NB4 (cell line): Measurements from ENCODE around the gene UBE2U.

ENCODE experiments used
- MYC ChIP-seq: IDR thresholded peaks from 2 replicates; pipeline ENCODE4 v1.6.1; 2011; ENCODE audit warnings: low read depth, low read length
- POLR2A ChIP-seq: IDR thresholded peaks from 2 replicates; pipeline ENCODE4 v1.6.1; 2011; ENCODE audit warnings: mild to moderate bottlenecking; ENCODE audit not compliant: insufficient read length; ENCODE audit errors: extremely low read depth
- TF ChIP-seq, protein P1 (sequence below): IDR thresholded peaks from one replicate; pipeline ENCODE4 v1.5.1; 2012; ENCODE audit warnings: low read depth, low read length

DNA sequence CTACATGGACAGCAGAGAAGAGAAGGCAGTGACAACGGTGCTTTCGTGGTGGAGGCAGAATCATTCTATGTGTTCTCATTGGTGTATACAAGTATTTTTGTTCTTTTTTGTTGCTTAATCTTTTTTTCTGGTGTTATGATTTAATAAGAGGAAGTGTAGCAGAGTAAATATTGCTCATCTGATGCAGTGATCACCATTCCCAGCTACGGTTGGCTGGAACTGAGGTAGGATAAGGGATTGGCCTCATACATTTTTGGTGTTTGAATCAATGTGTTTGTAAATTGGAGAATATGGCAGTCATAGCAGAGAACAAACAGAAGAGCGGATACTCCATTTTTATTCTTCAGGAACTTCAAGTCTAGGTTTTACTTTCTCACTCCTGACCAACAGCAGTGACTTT, 76.6 kb downstream of the UBE2U start:
- TF ChIP-seq POLR2A (no peak), MYC (no peak)
- TF ChIP-seq, protein P1, sequence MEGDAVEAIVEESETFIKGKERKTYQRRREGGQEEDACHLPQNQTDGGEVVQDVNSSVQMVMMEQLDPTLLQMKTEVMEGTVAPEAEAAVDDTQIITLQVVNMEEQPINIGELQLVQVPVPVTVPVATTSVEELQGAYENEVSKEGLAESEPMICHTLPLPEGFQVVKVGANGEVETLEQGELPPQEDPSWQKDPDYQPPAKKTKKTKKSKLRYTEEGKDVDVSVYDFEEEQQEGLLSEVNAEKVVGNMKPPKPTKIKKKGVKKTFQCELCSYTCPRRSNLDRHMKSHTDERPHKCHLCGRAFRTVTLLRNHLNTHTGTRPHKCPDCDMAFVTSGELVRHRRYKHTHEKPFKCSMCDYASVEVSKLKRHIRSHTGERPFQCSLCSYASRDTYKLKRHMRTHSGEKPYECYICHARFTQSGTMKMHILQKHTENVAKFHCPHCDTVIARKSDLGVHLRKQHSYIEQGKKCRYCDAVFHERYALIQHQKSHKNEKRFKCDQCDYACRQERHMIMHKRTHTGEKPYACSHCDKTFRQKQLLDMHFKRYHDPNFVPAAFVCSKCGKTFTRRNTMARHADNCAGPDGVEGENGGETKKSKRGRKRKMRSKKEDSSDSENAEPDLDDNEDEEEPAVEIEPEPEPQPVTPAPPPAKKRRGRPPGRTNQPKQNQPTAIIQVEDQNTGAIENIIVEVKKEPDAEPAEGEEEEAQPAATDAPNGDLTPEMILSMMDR: no peak
